Measurements from ENCODE around the gene AMOTL1.
"Not testable (repeated sequence)": the region's sequence is repeated elsewhere in the genome, so short reads cannot be mapped to it uniquely, and the experiment has no call there.

Gene AMOTL1

DNA sequence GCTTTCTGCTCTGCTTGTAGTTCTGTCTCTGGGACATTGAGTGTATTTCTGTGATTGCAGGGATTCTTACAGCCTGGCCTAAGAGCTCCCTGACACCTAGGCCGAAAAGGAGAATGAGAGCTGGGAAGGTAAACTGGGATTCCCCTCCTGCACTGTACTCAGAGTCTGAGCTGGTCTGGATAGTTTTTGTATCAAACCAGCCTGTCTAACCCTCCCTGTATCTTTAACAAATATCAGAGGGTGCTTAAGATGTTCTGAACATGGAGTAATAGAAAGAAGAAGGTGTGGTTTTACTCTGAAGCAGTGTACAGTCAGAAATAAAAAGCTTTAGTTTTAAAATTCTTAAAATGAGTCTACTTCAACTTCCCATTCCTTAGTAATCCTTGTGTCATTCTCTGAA is 57.3 kb downstream of the AMOTL1 start:
- no peak for DNase-seq

GRCh38 chr11:94826415-94826814 is 58.3 kb downstream of the AMOTL1 start:
- DNase-seq, result no peak

GRCh38 chr11:94828088-94828487 is 59.9 kb downstream of the AMOTL1 start:
- no peak for DNase-seq

DNA sequence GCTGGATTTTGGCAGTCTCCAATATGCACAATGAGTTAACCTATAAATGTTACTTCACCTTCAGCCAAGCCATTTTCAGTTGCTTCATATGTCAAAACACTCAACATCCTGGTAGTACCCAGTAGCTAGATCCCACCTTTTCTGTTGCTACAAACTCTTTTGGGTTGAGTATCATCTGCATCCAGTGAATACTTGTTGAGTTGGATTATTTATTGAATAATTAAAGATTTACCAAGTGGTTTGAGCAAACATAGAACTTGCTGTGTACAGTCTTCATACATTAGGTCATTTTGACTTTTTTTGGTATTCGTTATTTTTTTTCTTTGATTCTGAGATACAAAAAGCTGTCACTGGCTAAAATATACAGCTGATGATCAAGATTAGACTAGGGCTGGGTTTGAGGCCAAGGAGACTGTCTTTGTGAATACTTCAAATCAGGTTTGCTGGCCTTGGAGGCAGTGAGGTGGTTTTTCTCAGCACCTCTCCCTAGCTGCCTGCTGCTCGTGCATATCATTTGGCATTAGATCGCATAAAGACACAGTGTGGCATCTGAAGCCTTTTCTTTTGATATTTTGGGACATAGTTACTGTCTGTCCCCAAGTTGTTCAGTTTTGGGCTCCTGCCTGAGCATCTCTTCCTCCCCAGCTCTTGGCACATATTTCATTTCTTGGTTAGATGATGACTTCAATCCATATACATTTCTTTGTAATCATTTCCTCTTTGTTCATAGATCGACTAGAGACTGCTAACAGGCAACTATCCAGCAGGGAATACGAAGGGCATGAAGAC is 62.8 kb downstream of the AMOTL1 start:
- no peak for DNase-seq

DNA sequence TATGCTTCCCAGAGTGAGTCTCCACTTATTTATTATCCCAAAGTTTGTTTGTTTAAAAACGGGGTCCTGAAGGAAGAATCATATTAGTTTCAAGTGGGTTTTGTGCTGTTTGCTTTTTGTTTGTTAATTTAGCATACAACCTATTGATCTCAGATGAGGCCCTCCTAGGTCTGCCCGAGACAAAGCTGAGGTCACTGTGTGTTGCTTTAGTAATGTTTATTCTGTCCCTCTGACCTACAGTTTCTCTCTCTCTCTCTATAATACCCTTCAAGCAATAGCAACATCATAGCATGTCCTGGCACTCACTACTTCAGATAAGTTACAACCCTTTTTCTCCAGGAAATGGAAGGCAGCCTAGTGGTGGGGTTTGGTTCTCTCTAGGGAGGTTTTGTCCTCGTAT is 63.4 kb downstream of the AMOTL1 start:
- no peak for DNase-seq

- no peak for DNase-seq
Observed at GRCh38 chr11:94832604-94833235, 64.6 kb downstream of the AMOTL1 start.

GRCh38 chr11:94834911-94835593 is 66.9 kb downstream of the AMOTL1 start:
- DNase-seq, result no peak

DNA sequence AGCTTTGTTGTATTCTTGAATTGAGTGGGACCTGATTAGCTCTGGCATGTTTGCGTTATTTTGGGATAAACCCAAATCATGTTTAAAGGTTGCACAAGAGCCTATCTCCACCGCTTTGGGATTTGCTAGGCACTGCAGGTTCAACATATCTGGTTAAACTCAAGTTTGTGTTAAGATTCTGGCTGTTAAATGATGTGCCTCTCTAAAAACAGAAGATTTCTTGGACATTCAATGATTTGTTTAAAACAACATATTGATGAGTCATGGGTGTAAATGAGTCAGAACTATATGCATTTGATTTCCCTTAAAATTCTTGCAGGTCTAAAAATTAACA is 67.4 kb downstream of the AMOTL1 start:
- no peak for DNase-seq

DNA sequence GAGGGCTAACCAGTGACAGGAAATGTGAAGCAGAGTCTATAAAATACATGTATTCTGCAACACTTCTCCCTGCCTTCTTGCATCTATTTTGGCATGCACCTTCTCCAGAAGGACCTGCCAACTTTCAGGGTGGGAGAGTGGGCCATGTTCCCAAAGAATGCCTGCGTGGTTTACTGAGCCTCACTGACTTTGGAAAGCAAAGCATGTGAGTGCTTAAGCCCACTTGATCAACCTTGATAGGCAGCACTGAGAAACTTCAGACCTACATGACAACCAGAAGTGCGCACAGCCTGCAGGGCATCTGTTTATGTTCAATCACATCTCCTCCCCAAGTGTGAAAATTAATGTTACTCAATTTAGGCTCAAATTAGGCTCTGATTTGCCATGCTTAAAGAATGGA is 69.2 kb downstream of the AMOTL1 start:
- no peak for DNase-seq

GRCh38 chr11:94838027-94838731 is 70.0 kb downstream of the AMOTL1 start:
- DNase-seq, result no peak

DNA sequence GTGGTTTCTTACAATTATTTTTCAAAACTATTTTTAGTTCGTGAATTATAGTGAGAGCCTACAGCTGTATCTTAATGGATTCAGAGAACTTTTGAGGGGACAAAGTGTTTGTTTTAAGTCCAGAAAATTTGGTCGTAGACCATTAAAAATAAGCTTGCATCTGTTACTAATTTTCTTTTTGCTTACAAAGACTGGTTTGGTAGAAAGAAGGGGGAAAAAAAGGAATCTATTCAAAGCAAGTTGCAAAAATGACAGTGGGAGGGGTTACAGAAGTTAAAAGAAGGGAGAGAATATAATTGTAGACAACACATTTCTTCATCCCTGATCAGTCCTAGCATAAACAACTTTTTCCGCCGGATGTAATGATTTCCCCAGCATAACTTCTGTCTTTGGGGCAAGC is 72.1 kb downstream of the AMOTL1 start:
- no peak for DNase-seq

DNA sequence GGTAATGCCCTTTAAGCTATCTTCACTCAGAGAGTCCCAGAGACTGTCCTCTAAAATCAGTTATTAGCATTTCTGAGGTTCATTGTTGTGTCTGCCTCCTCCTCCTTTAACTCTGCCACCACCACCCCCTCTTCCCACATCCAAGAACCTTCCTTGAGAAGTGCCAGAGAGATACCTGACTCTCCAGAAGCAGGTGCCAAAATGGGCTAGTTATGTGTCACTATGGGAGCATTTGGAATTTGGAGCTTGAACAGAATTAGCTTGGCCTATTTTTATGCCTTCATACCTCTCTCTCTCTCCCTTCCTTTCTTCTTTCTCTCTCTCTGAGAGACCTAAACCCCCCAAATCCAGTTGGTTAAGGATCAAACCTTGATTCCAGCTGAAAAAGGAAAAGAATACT is 75.9 kb downstream of the AMOTL1 start:
- DNase-seq, result no peak

GRCh38 chr11:94845622-94846021 is 77.5 kb downstream of the AMOTL1 start:
- DNase-seq, result no peak

- no peak for DNase-seq
Observed at GRCh38 chr11:94849839-94850238, 81.7 kb downstream of the AMOTL1 start.

DNA sequence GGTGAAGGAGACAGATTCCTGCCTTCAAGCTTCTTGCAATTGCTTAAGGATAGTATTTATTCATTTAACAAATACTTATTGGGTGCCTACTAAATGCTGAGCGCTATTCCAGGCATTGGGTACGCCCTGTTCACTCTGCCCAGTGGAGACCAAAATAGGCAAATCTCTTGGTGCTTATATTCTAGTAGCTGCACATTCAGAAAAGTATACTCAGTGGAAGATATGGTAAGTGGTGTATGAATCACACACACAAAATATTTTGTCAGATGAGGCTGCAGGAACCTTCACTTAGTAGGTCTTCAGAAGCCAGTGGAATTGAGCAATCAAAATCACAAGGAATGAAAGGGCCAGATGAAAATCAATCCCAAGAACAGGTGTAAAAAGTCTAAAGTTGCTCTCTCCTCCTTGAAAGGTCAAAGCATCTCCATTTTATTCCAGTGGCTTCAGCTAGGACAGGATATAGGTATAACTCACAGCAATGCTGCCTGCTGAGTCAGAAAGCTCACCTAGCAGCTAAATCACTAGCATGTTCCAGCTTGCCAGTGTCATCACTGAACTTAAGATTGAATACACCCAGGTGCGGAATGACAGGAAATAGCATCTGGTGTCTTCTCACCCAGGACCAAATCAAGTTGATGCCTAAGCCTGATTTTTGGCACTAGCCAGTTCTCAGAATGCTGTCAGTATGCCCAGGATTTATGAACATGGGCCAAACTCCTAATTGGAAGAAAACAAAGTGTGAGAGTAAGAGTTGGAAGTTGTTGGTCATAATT is 83.9 kb downstream of the AMOTL1 start:
- DNase-seq, result no peak

GRCh38 chr11:94853288-94853687 is 85.1 kb downstream of the AMOTL1 start:
- not testable (repeated sequence) for DNase-seq

DNA sequence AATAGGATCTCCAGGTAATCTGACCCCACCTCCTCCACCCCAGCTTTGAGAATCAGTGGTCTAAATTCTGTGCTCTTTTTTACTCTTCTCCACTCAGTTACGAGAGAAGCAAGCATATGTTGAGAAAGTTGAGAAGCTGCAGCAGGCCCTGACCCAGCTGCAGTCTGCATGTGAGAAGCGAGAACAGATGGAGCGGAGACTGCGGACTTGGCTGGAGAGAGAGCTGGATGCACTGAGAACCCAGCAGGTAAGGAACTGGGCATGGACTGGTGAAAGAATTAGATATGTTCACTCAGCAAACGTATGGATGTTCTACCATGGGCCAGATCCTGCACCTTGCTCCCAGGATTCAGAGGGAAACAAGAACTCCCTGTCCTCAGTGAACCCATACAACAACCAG is 85.7 kb downstream of the AMOTL1 start:
- no peak for DNase-seq

DNA sequence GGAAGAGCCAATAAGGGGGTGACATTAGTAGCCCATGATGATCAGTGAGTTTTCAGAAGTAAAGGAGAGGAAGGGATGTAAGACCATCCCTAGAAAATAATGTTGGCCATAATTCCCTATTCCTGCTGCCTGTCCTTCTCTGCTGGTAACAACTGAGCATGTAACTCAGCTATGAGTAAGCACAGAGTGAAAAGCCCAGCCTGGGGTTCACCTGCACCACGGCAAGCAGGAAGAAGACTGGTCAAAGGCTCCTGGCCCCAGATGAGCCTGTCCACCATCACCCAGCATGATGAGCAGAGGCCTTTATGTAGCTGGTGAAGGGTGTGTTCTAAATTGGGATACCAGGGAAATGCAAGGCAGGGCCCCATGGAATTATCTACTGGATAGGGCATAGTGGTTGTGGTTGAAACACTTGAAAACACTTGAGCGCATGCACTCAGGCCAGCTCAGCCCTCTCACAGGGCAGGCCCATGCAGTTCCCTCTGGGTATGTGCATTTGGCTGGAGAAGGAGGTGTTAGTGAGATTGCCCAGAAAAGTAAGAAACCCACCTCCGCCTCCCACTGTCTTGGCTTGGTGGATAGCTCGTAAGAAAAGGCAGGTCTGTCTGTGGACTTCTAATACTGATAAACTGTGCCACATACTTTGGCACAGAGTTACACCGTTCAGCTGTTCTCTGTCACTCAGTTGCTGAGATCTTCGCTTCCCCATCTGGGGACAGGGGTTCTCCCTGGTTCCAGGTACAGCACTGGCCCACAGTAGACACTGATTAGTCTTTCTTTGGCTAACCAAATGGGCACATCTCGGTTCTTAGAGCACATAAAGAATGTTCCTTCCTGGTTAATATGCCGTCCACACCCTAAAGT is 86.8 kb downstream of the AMOTL1 start:
- DNase-seq, result no peak

GRCh38 chr11:94855666-94856065 is 87.5 kb downstream of the AMOTL1 start:
- no peak for DNase-seq

DNA sequence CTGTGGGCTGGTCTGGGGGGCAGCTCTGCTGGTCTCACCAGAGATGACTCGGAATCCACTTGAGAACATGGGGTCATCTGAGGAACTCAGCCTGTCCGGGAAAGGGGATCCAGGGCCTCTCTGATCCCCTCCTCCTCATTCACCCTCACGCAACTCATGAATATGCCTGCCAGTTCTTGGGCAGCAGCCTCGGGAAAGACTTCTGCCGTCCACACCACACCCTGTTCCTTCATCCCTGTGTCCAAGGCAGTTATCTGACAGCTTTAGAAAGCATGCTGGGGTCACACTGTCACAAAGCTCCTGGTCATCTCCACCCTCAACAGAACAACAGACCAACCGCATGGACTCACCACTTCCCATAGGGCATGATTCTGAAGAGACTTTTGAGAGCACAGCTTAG is 88.3 kb downstream of the AMOTL1 start:
- DNase-seq, result no peak

DNA sequence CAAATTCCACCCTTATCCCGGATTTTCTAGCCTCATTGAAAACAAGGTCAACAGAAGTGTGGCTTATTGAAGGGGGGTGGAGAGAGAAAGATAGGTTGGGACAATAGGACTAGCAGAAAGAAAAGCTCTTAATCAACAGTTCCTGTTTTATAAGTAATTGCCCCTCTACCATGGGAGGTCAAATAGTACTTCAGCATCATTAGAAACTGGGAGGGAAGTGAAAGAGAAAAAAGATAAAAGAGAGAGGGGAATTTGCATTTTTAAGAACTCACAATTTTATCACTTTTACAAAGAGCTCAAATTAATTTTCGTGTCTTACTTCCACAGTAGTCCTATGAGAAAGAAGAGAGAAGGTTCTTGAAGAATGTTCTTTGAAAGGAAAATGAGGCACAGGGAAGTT is 89.2 kb downstream of the AMOTL1 start:
- DNase-seq, result no peak

All from CD4-positive, alpha-beta T cell treated with Interleukin-1 beta for 1 hour (primary cell).